K562 (cell line): Measurements from ENCODE around the gene CSNK1A1. TPM values are rescaled to one million over a fixed set of nuclear protein-coding genes. Genes with fewer than 3 reads are reported as not detected.
A peak's percentile ranks its signal among the peaks of the same experiment; 100 is the strongest.

Experiments
- ATF7 ChIP-seq: fragments of 450-650 bp; IDR thresholded peaks from 2 replicates; pipeline ENCODE4 v1.7.1; 2014; ENCODE audit warnings: mild to moderate bottlenecking, moderate library complexity
- C11orf30 ChIP-seq: fragments of 450-650 bp; IDR thresholded peaks from 2 replicates; pipeline ENCODE4 v1.6.1; 2016; ENCODE audit warnings: low read depth, mild to moderate bottlenecking
- CTBP1 ChIP-seq: fragments of 450-650 bp; IDR thresholded peaks from 2 replicates; pipeline ENCODE4 v1.6.1; 2016; ENCODE audit warnings: borderline replicate concordance
- FOSL1 ChIP-seq: fragments of 200-800 bp; sonication (Bioruptor generic); conservative IDR thresholded peaks from 2 replicates; pipeline ENCODE4 v1.6.1; 2016; ENCODE audit warnings: missing genetic modification characterization, missing compliant biosample characterization
- KDM4B ChIP-seq, 2 experiments: fragments of 450-650 bp in 1 of 2; sonication (generic) in 1 of 2; IDR thresholded peaks; 2 replicates each; pipeline ENCODE4 v1.6.1; 2016 to 2017; ENCODE audit warnings: borderline replicate concordance in 2 of 2, antibody characterized with exemption in 1 of 2, low read depth in 1 of 2, mild to moderate bottlenecking in 1 of 2
- MAFK ChIP-seq: IDR thresholded peaks from 2 replicates; pipeline ENCODE4 v1.6.1; 2011; ENCODE audit warnings: low read length, improper control_type of control experiment
- MITF ChIP-seq: IDR thresholded peaks from 2 replicates; pipeline ENCODE4 v1.6.1; 2014; ENCODE audit warnings: antibody characterized with exemption
- SMARCA4 ChIP-seq: fragments of 450-650 bp; IDR thresholded peaks from 2 replicates; pipeline ENCODE4 v1.6.1; 2016
- SPI1 ChIP-seq: IDR thresholded peaks from 2 replicates; pipeline ENCODE4 v1.6.1; 2011; ENCODE audit warnings: low read depth, low read length, control low read depth, borderline replicate concordance
- SRF ChIP-seq, 2 experiments: fragments of 250-450, 450-650 bp in 1 of 2; sonication (Bioruptor Pico) in 1 of 2; sonication (generic) in 1 of 2; formaldehyde crosslinking; IDR thresholded peaks; 2 replicates each; pipeline versions ENCODE4 v1.5.0 to v1.5.1; 2020 to 2022; ENCODE audit warnings: mild to moderate bottlenecking in 1 of 2, missing genetic modification reagents in 1 of 2
- ZFPM2 ChIP-seq: fragments of 250-450 bp; sonication (Bioruptor Pico); IDR thresholded peaks from 2 replicates; pipeline ENCODE4 v1.5.1; 2022; ENCODE audit warnings: mild to moderate bottlenecking
- ZNF316 ChIP-seq: fragments of 450-650 bp; IDR thresholded peaks from 2 replicates; pipeline ENCODE4 v1.6.1; 2016
- ZNF431 ChIP-seq: sonication (generic); formaldehyde crosslinking; IDR thresholded peaks from 2 replicates; pipeline ENCODE4 v1.8.0; 2022; ENCODE audit warnings: mild to moderate bottlenecking, missing genetic modification reagents
- polyA plus RNA-seq, 8 experiments: library from polyadenylated mRNA; depleted of rRNA in 4 of 8; stranded (reverse) in 5 of 8; unstranded in 3 of 8; fragments of >200 nt; fragmentation: Nextera tagmentation in 2 of 8; fragmentation: Illumina TruSeq in 1 of 8; extraction: Ambion mirVana in 2 of 8; extraction: Trizol in 1 of 8; gene quantifications; 2 replicates each; pipeline versions ENCODE4 v1.2.1 to v1.2.3, GENCODE V29; 2011 to 2014; ENCODE audit warnings: inconsistent platforms in 1 of 8, missing spikeins in 1 of 8
- total RNA-seq, 7 experiments: library from RNA; depleted of rRNA in 6 of 7; stranded (reverse); fragments of >200 nt in 6 of 7; fragmentation: Illumina TruSeq in 2 of 7; extraction: Trizol in 2 of 7; gene quantifications; 2 replicates each; pipeline versions ENCODE4 v1.2.1 to v1.2.3, GENCODE V29; 2011 to 2021; ENCODE audit warnings: low replicate concordance in 1 of 7
- TF ChIP-seq, protein P1 (sequence below): fragments of 450-650 bp; IDR thresholded peaks from 2 replicates; pipeline ENCODE4 v1.6.1; 2016; ENCODE audit warnings: mild to moderate bottlenecking, moderate library complexity

Gene CSNK1A1
- total and polyA plus RNA-seq, 9 of the 15 experiments (the other 6 are each of a cell fraction or from before 2014, with no cell fraction given), result 49.1 to 196 (median 154) TPM

GRCh38 chr5:149471406-149472183, 79.6 kb downstream of the CSNK1A1 start (continued):
- TF ChIP-seq, protein P1, sequence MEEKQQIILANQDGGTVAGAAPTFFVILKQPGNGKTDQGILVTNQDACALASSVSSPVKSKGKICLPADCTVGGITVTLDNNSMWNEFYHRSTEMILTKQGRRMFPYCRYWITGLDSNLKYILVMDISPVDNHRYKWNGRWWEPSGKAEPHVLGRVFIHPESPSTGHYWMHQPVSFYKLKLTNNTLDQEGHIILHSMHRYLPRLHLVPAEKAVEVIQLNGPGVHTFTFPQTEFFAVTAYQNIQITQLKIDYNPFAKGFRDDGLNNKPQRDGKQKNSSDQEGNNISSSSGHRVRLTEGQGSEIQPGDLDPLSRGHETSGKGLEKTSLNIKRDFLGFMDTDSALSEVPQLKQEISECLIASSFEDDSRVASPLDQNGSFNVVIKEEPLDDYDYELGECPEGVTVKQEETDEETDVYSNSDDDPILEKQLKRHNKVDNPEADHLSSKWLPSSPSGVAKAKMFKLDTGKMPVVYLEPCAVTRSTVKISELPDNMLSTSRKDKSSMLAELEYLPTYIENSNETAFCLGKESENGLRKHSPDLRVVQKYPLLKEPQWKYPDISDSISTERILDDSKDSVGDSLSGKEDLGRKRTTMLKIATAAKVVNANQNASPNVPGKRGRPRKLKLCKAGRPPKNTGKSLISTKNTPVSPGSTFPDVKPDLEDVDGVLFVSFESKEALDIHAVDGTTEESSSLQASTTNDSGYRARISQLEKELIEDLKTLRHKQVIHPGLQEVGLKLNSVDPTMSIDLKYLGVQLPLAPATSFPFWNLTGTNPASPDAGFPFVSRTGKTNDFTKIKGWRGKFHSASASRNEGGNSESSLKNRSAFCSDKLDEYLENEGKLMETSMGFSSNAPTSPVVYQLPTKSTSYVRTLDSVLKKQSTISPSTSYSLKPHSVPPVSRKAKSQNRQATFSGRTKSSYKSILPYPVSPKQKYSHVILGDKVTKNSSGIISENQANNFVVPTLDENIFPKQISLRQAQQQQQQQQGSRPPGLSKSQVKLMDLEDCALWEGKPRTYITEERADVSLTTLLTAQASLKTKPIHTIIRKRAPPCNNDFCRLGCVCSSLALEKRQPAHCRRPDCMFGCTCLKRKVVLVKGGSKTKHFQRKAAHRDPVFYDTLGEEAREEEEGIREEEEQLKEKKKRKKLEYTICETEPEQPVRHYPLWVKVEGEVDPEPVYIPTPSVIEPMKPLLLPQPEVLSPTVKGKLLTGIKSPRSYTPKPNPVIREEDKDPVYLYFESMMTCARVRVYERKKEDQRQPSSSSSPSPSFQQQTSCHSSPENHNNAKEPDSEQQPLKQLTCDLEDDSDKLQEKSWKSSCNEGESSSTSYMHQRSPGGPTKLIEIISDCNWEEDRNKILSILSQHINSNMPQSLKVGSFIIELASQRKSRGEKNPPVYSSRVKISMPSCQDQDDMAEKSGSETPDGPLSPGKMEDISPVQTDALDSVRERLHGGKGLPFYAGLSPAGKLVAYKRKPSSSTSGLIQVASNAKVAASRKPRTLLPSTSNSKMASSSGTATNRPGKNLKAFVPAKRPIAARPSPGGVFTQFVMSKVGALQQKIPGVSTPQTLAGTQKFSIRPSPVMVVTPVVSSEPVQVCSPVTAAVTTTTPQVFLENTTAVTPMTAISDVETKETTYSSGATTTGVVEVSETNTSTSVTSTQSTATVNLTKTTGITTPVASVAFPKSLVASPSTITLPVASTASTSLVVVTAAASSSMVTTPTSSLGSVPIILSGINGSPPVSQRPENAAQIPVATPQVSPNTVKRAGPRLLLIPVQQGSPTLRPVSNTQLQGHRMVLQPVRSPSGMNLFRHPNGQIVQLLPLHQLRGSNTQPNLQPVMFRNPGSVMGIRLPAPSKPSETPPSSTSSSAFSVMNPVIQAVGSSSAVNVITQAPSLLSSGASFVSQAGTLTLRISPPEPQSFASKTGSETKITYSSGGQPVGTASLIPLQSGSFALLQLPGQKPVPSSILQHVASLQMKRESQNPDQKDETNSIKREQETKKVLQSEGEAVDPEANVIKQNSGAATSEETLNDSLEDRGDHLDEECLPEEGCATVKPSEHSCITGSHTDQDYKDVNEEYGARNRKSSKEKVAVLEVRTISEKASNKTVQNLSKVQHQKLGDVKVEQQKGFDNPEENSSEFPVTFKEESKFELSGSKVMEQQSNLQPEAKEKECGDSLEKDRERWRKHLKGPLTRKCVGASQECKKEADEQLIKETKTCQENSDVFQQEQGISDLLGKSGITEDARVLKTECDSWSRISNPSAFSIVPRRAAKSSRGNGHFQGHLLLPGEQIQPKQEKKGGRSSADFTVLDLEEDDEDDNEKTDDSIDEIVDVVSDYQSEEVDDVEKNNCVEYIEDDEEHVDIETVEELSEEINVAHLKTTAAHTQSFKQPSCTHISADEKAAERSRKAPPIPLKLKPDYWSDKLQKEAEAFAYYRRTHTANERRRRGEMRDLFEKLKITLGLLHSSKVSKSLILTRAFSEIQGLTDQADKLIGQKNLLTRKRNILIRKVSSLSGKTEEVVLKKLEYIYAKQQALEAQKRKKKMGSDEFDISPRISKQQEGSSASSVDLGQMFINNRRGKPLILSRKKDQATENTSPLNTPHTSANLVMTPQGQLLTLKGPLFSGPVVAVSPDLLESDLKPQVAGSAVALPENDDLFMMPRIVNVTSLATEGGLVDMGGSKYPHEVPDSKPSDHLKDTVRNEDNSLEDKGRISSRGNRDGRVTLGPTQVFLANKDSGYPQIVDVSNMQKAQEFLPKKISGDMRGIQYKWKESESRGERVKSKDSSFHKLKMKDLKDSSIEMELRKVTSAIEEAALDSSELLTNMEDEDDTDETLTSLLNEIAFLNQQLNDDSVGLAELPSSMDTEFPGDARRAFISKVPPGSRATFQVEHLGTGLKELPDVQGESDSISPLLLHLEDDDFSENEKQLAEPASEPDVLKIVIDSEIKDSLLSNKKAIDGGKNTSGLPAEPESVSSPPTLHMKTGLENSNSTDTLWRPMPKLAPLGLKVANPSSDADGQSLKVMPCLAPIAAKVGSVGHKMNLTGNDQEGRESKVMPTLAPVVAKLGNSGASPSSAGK, result no peak
- TF ChIP-seq MITF (no peak), ZNF316 (peak; percentile 17; the same call in 1 of the 2 replicates), SMARCA4 (0 out of 2 replicates have a peak, but pooled peaks have one; percentile 13), ATF7 (peak; percentile 78; the same call in 1 of the 2 replicates), MAFK (0 out of 2 replicates have a peak, but pooled peaks have one; percentile 35), CTBP1 (peak; percentile 65; the same call in 1 of the 2 replicates), SPI1 (no peak), ZFPM2 (CRISPR knock-in tag) (no peak), FOSL1 (peak; percentile 17; the same call in 1 of the 2 replicates), SRF (CRISPR knock-in tag; IDR thresholded peaks at IDR 0.05) (peak in 1 of 2 experiments; percentile 46; a peak in 1 of 4 replicates), ZNF431 (no peak), C11orf30 (peak; percentile 53), KDM4B (IDR thresholded peaks at IDR 0.05; ENCODE audit: borderline replicate concordance in 2 of 2, low read depth in 1 of 2) (0 out of 4 replicates have a peak, but pooled peaks of 1 of the 2 experiments have one; percentile 28)
